Psoas muscle (tissue), 8 donors: ENCODE measurements around the gene DNAH8. TPM values are rescaled to one million over a fixed set of nuclear protein-coding genes. Genes with fewer than 3 reads are reported as not detected.

ENCODE experiments used
- ATAC-seq, 4 donors: fragments of 200-7000 bp; cut with Tn5 transposase; one replicate each; pipeline ENCODE4 v1.9.1; 2020; ENCODE audit warnings: moderate library complexity in 3 of 4, mild to moderate bottlenecking in 2 of 4
- DNase-seq, 2 donors: peaks; one replicate each; pipeline ENCODE4 v3.0.0-alpha.2; 2020
- H3K27ac ChIP-seq: fragments of 200-600 bp; one replicate; pipeline ENCODE4 v1.8.0; 2022
- H3K27me3 ChIP-seq, 3 donors: fragments of 200-600 bp in 1 of 3; one replicate each; pipeline versions ENCODE4 v1.6.1 to v1.8.0; 2013 to 2022; ENCODE audit warnings: low read length in 2 of 3, mild to moderate bottlenecking in 2 of 3, moderate library complexity in 1 of 3; ENCODE audit not compliant: insufficient read depth in 3 of 3
- H3K36me3 ChIP-seq, 2 donors: fragments of 200-600 bp in 1 of 2; one replicate each; pipeline versions ENCODE4 v1.6.1 to v1.8.0; 2013 to 2022; ENCODE audit warnings: low read depth in 1 of 2, mild to moderate bottlenecking in 1 of 2, moderate library complexity in 1 of 2; ENCODE audit not compliant: insufficient read depth in 1 of 2
- H3K4me1 ChIP-seq: fragments of 200-600 bp; one replicate; pipeline ENCODE4 v1.8.0; 2022
- H3K4me3 ChIP-seq: fragments of 200-600 bp; one replicate; pipeline ENCODE4 v1.8.0; 2022; ENCODE audit warnings: mild to moderate bottlenecking
- H3K9me3 ChIP-seq: fragments of 200-600 bp; one replicate; pipeline ENCODE4 v1.8.0; 2022
- CTCF ChIP-seq: fragments of 200-600 bp; IDR thresholded peaks from one replicate; pipeline ENCODE4 v1.8.0; 2022; ENCODE audit warnings: antibody characterized with exemption
- WGBS, 3 donors: extraction: QIAGEN DNeasy Blood & Tissue Kit; methylation state at CpG; one replicate each; pipeline versions ENCODE4 v1.1.6 to v1.1.7; 2013; 5-methylcytosine and 5-hydroxymethylcytosine counted together
- intact Hi-C, 2 donors: fragments of 100-400 bp; cut with DNase I; formaldehyde crosslinking; loops; one replicate each; pipeline versions ENCODE4 v1.11.0 to v1.14.2; 2022
- polyA plus RNA-seq, 3 donors: library from polyadenylated mRNA; stranded (reverse); fragments of 200-250 nt; gene quantifications; one replicate each; pipeline ENCODE4 v1.2.3, GENCODE V29; 2013
- total RNA-seq, 4 donors: library from RNA; stranded (reverse); fragmentation: NEBNext Ultra II Directional in 2 of 4; extraction: Animal tissue kit (Norgen Biotek cat#: 25700) in 2 of 4; gene quantifications; one replicate each; pipeline versions ENCODE4 v1.2.1 to v1.2.4, GENCODE V29; 2021 to 2023
- donor health status: healthy with polysubstance abuse.
- donor health status: DM: no; HTN: no; CAD: no; lungs with moderate emphysema.
- donor health status: Bipolar disorder and iron deficiency.
- donor health status: healthy.
- donor health status: DM: yes; HTN: yes; CAD: no.
- donor health status: DM: no; HTN: no; CAD: no.
- donor health status: DM: no; HTN: no; CAD: no.
- donor health status: DM: yes; HTN: yes; CAD: no.

Gene DNAH8
- total and polyA plus RNA-seq, 7 donors: 0.02 TPM; not detected in 6

GRCh38 chr6:39079197-39080125 lies 364.4 kb downstream of the DNAH8 start:
- no peak for DNase-seq
- Histone ChIP-seq H3K4me3 (no peak overlapping the region), H3K27me3 (no peaks in the 10 kb centered on the region), H3K27ac (no peak overlapping the region), H3K9me3 (no peaks in the 10 kb centered on the region), H3K4me1 (no peaks in the 10 kb centered on the region), H3K36me3 (no peaks in the 10 kb centered on the region)
- WGBS, 3 donors: 77 to 80% (median 79%) methylated on average over 8 of the region's 8 CpGs
- no peak for ATAC-seq
- TF ChIP-seq CTCF: no peak
- intact Hi-C loops: loop anchor here in 1 of 2 donors (10.0 kb wide), 1 partner anchor 225 kb away; no protein-coding TSS in a partner anchor

Other genes with a start within 250 kb of the DNAH8 start
- gene BTBD9, start 75.4 kb upstream of the DNAH8 start, total RNA-seq: 10 to 100 TPM in 2 of 4 donors, 1 to 10 TPM in 2; 8.4 to 10.9 (median 9.7) TPM
- 1 to 10 TPM; 2.3 to 4.5 (median 2.9) TPM for gene BTBD9, start 75.4 kb upstream of the DNAH8 start, polyA plus RNA-seq
- gene GLO1, start 12.2 kb upstream of the DNAH8 start, total RNA-seq: 10 to 100 TPM; 72.6 to 84.3 (median 79.9) TPM
- 100 to 1,000 TPM in 1 of 3 donors, 10 to 100 TPM in 2; 39.5 to 151 (median 95.5) TPM for gene GLO1, start 12.2 kb upstream of the DNAH8 start, polyA plus RNA-seq